ENCODE results near the gene AP3M1. TPM values are rescaled to one million over a fixed set of nuclear protein-coding genes. Genes with fewer than 3 reads are reported as not detected.
"Not testable (repeated sequence)": the region's sequence is repeated elsewhere in the genome, so short reads cannot be mapped to it uniquely, and the experiment has no call there.

The AP3M1 gene
- total RNA-seq, result 10 to 100 TPM; 43.1 to 43.9 TPM

DNA sequence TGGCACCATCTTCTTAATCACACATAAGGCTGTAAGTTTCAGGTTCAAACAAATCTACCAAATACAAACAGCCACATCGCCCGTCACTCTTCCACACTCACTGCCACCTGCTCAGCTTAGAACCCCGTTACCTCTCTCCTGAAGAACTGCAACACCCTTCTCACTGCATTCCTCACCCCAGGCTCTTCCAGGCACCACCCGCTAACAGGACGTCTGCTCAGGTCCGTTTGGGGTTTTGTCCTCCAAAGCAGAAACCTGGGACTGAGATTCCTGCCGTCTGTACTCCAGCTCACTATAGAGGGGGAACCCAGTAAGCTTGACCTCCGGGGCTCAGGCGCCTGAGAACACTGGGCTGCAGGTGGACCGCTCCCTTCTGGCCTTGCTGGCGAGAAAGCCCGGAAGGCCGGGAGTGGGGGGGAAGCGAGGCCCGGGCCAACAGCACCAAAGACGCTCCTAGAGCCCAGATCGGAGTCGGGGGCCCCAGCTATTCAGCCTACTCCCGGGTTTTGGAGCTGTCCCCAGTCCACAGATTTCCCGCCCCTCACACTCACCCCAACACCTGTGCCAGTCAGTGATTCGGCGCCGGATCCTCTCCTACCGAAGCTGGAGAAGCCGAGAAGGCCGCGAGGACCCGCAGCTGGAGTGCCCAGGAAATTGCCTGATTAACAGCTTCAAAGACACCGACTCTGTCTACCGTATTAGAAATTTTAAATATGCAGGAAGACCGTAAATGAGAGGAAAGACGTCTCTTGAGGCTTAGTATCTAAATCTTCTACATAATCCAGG lies at the start of gene AP3M1:
Gene AP3M1 (minus strand): TSS at position 625 of the 786 bp plus-strand sequence. CDS start 12,449 bp downstream, outside the sequence.
- H3K27ac Mint-ChIP-seq, result no peak within 1 kb of the TSS
- POLR2A ChIA-PET, result interaction anchor here (1.4 to 1.9 kb wide), 3 partner anchors 27 to 1085 kb away, joined by 3 to 24 read pairs (median 5); partner anchors contain the start of gene COMTD1

DNA sequence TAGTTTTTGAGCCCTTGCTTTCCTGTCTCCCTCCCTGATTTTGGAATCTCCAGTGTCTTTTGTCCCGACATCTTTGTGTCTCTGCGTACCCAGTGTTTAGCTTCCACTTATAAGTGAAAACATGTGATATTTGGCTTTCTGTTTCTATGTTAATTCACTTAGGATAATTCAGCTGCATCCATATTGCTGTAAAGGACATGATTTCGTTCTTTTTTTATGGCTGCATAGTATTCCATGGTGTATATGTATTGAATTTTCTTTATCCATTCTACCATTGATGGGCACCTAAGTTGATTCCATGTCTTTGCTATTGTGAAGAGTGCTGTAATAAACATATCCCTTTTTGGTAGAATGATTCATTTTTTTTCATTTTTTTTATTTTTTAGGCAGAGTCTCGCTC lies 48.7 kb upstream of the AP3M1 start:
- Mint-ChIP-seq H3K4me3 (no peak overlapping the region), H3K4me1 (ENCODE audit: low read depth) (peaks cover 8% of the 10 kb centered on the region), H3K9me3 (no peaks in the 10 kb centered on the region), H3K27me3 (no peaks in the 10 kb centered on the region), H3K36me3 (peaks cover 10% of the 10 kb centered on the region), H3K27ac (no peak overlapping the region)
- no peak for DNase-seq
- ChIA-PET CTCF (no interaction called here), POLR2A (no interaction called here)
- intact Hi-C loops (cut with micrococcal nuclease), result no loop called here

More for the DNA sequence above, at the start of gene AP3M1:
- Mint-ChIP-seq H3K9me3 (no peaks in the 10 kb centered on the region), H3K4me1 (ENCODE audit: low read depth) (peaks cover 46% of the 10 kb centered on the region), H3K27me3 (no peaks in the 10 kb centered on the region), H3K4me3 (no peak within 1 kb of the TSS), H3K36me3 (peaks cover 5% of the 10 kb centered on the region)
- peak; percentile 88 for DNase-seq
- CTCF ChIA-PET, result interaction anchor here (0.6 to 1.6 kb wide), 10 partner anchors 13 to 1061 kb away, joined by 3 to 5 read pairs (median 3); no protein-coding TSS in a partner anchor
- intact Hi-C loops (cut with micrococcal nuclease), result loop anchor here (1.0 to 5.0 kb wide), 2 partner anchors 84 to 962 kb away; partner anchors contain the start of gene SAMD8

DNA sequence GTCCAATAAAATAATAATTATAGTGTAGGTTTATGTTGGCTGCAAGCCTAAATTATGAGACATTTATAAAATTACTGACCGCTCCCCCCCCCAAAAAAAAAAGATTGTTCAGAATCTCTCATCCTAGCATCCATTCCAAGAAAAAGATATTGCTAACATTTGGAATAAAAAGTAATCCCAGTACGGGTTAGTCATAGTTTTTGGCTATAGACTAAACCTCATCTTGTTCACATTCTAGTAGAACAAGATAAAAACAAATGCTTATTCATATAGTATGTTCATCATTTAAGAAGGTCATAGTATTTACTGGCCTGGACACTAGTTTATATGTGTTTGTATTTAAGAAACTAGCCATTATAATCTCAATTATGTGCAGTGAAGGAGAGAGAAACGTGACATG lies 44.4 kb upstream of the AP3M1 start:
- intact Hi-C loops (cut with micrococcal nuclease), result loop anchor here (1.0 kb wide), 1 partner anchor 44 kb away; the partner anchor contains the start of gene ADK
- ChIA-PET POLR2A (no interaction called here), CTCF (no interaction called here)
- H3K4me1 Mint-ChIP-seq (ENCODE audit: low read depth), result peaks cover 31% of the 10 kb centered on the region
- DNase-seq, result no peak
- no peaks in the 10 kb centered on the region for H3K27me3 Mint-ChIP-seq
- no peak overlapping the region for H3K4me3 Mint-ChIP-seq
- H3K27ac Mint-ChIP-seq, result peak overlapping the region; percentile 14
- H3K9me3 Mint-ChIP-seq, result no peaks in the 10 kb centered on the region
- H3K36me3 Mint-ChIP-seq, result no peaks in the 10 kb centered on the region

DNA sequence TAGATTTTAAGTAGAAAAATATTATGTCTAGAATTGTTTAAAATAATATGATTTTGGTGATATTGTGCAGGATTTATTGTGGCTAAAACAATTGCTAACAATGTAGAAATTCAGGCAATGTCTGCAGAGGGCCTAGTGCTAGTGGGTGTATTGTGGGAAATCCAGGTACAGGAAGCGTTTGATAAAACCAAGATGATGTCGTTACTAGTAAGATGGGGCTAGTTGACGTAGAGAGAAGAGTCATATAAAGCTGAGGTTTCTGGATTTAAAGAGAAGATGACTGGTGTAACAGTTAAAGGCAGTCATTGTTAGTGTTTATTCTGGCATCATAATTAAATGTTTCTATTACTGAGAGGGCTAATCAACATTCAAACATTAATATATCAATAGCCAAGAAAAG lies 43.9 kb upstream of the AP3M1 start:
- ChIA-PET CTCF (no interaction called here), POLR2A (no interaction called here)
- Mint-ChIP-seq H3K4me1 (ENCODE audit: low read depth) (peaks cover 35% of the 10 kb centered on the region), H3K36me3 (no peaks in the 10 kb centered on the region), H3K9me3 (no peaks in the 10 kb centered on the region), H3K4me3 (no peak overlapping the region), H3K27ac (peak overlapping the region; percentile 18), H3K27me3 (no peaks in the 10 kb centered on the region)
- DNase-seq, result no peak
- intact Hi-C loops (cut with micrococcal nuclease), result loop anchor here (1.0 kb wide), 1 partner anchor 43 kb away; the partner anchor contains the start of gene ADK

GRCh38 chr10:74190494-74190893 lies 39.9 kb upstream of the AP3M1 start:
- ChIA-PET POLR2A (interaction anchor here (1.1 kb wide), 1 partner anchor 14 kb away, joined by 3 read pairs; no protein-coding TSS in a partner anchor), CTCF (interaction anchor here (1.2 kb wide), 1 partner anchor 311 kb away, joined by 3 read pairs; no protein-coding TSS in a partner anchor)
- no peak for DNase-seq
- Mint-ChIP-seq H3K4me1 (ENCODE audit: low read depth) (peaks cover 53% of the 10 kb centered on the region), H3K9me3 (no peaks in the 10 kb centered on the region), H3K27me3 (no peaks in the 10 kb centered on the region), H3K27ac (peak overlapping the region; percentile 85), H3K4me3 (peak overlapping the region; percentile 17), H3K36me3 (no peaks in the 10 kb centered on the region)
- intact Hi-C loops (cut with micrococcal nuclease), result loop anchor here (2.0 kb wide), 1 partner anchor 14 kb away; no protein-coding TSS in a partner anchor

GRCh38 chr10:74189999-74190421 lies 39.4 kb upstream of the AP3M1 start:
- Mint-ChIP-seq H3K36me3 (peaks cover 2% of the 10 kb centered on the region), H3K4me3 (peak overlapping the region; percentile 17), H3K27ac (peak overlapping the region; percentile 85), H3K27me3 (no peaks in the 10 kb centered on the region), H3K4me1 (ENCODE audit: low read depth) (peaks cover 54% of the 10 kb centered on the region), H3K9me3 (no peaks in the 10 kb centered on the region)
- DNase-seq, result peak; percentile 27
- ChIA-PET CTCF (interaction anchor here (1.2 kb wide), 1 partner anchor 310 kb away, joined by 3 read pairs; no protein-coding TSS in a partner anchor), POLR2A (interaction anchor here (1.1 to 1.2 kb wide), 2 partner anchors 12 to 14 kb away, joined by 3 to 4 read pairs; no protein-coding TSS in a partner anchor)
- intact Hi-C loops (cut with micrococcal nuclease), result loop anchor here (2.0 kb wide), 1 partner anchor 13 kb away; no protein-coding TSS in a partner anchor

- H3K36me3 Mint-ChIP-seq; H3K27me3 Mint-ChIP-seq; intact Hi-C loops (cut with micrococcal nuclease); H3K9me3 Mint-ChIP-seq; H3K4me3 Mint-ChIP-seq; H3K27ac Mint-ChIP-seq; DNase-seq: not testable (repeated sequence)
- ChIA-PET POLR2A (interaction anchor here (1.2 kb wide), 1 partner anchor 11 kb away, joined by 4 read pairs; no protein-coding TSS in a partner anchor), CTCF (interaction anchor here (1.0 kb wide), 1 partner anchor 14 kb away, joined by 3 read pairs; no protein-coding TSS in a partner anchor)
- H3K4me1 Mint-ChIP-seq (ENCODE audit: low read depth), result peaks cover 41% of the 10 kb centered on the region
These were observed 38.0 kb upstream of the AP3M1 start for GRCh38 chr10:74188617-74189016.

GRCh38 chr10:74187237-74187636 lies 36.6 kb upstream of the AP3M1 start:
- intact Hi-C loops (cut with micrococcal nuclease), result no loop called here
- peaks cover 2% of the 10 kb centered on the region for H3K36me3 Mint-ChIP-seq
- CTCF ChIA-PET, result interaction anchor here (1.1 kb wide), 1 partner anchor 26 kb away, joined by 5 read pairs; no protein-coding TSS in a partner anchor
- POLR2A ChIA-PET, result no interaction called here
- no peak for DNase-seq
- no peak overlapping the region for H3K27ac Mint-ChIP-seq
- no peaks in the 10 kb centered on the region for H3K27me3 Mint-ChIP-seq
- H3K4me1 Mint-ChIP-seq (ENCODE audit: low read depth), result peaks cover 39% of the 10 kb centered on the region
- no peak overlapping the region for H3K4me3 Mint-ChIP-seq
- no peaks in the 10 kb centered on the region for H3K9me3 Mint-ChIP-seq

GRCh38 chr10:74186678-74187077 lies 36.0 kb upstream of the AP3M1 start:
- Mint-ChIP-seq H3K4me3 (no peak overlapping the region), H3K27me3 (no peaks in the 10 kb centered on the region), H3K36me3 (peaks cover 2% of the 10 kb centered on the region), H3K9me3 (no peaks in the 10 kb centered on the region), H3K4me1 (ENCODE audit: low read depth) (peaks cover 43% of the 10 kb centered on the region), H3K27ac (no peak overlapping the region)
- ChIA-PET POLR2A (no interaction called here), CTCF (no interaction called here)
- no peak for DNase-seq
- intact Hi-C loops (cut with micrococcal nuclease), result no loop called here

DNA sequence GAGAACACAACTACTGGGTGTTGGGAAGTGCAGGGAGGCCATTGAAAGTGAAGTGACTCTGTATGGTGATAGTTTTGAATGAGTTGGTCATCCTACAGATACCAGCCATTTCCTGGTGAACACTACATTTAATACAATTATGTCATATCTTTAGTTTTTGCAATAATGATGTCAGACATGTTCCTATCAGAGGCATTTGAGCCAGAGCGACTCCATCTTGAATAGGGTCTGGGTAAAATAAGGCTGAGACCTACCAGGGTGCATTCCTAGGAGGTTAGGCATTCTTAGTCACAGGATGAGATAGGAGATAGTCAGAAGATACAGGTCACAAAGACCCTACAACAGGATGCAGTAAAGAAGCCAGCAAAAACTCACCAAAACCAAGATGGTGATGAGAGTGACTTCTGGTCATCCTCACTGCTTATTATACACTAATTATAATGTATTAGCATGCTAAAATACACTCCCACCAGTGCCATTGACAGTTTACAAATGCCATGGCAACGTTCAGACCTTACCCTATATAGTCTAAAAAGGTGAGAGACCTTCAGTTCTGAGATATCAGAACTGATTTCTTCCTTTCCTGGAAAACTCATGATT lies 28.6 kb upstream of the AP3M1 start:
- POLR2A ChIA-PET, result no interaction called here

DNA sequence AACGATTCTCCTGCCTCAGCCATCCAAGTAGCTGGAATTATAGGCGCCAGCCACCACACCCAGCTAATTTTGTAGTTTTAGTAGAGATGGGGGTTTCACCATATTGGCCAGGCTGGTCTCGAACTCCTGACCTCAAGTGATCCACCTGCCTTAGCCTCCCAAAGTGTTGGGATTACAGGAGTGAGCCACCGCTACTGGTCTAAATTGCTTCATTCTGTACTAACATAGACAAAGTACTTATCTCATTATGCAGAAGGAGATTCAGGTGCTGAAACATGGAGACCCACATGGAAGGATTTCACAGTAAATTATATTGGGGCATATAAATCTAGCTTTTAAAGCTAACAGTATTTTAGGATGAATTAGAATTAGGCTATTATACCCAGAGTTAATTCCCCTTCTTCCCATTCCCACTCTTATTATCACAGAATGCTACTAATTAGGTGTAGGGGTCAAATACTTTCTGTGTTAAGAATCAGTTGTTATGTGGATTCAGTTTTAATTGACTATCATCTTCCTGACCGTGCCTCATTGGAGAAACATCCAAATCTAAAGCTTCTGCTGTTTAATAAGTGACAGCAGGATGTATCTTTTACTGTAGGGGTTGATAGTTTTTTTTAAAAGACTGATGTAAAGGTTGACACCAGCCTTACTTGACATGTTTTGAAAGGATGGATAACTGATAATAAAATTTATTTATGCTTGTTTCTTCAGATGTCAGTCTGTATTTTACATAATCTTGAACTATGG lies 27.6 kb upstream of the AP3M1 start:
- POLR2A ChIA-PET, result interaction anchor here (0.6 to 2.9 kb wide), 2 partner anchors 11 to 27 kb away, joined by 4 to 24 read pairs; partner anchors contain the start of genes ADK and AP3M1
- no peaks in the 10 kb centered on the region for H3K9me3 Mint-ChIP-seq
- H3K4me1 Mint-ChIP-seq (ENCODE audit: low read depth), result peaks cover 46% of the 10 kb centered on the region
- H3K4me3 Mint-ChIP-seq, result peak overlapping the region; percentile 35
- no peaks in the 10 kb centered on the region for H3K27me3 Mint-ChIP-seq
- no peak for DNase-seq
- no peaks in the 10 kb centered on the region for H3K36me3 Mint-ChIP-seq
- intact Hi-C loops (cut with micrococcal nuclease), result loop anchor here (5.0 to 10.0 kb wide), 3 partner anchors 121 to 1057 kb away; partner anchors contain the start of gene COMTD1
- CTCF ChIA-PET, result interaction anchor here (1.3 to 2.1 kb wide), 2 partner anchors 35 to 56 kb away, joined by 4 to 6 read pairs; no protein-coding TSS in a partner anchor
- peak overlapping the region; percentile 38 for H3K27ac Mint-ChIP-seq

More for the DNA sequence above, 28.6 kb upstream of the AP3M1 start:
- peak overlapping the region; percentile 67 for H3K27ac Mint-ChIP-seq
- no peak for DNase-seq
- no peaks in the 10 kb centered on the region for H3K27me3 Mint-ChIP-seq
- H3K4me3 Mint-ChIP-seq, result no peak overlapping the region
- intact Hi-C loops (cut with micrococcal nuclease), result loop anchor here (5.0 to 10.0 kb wide), 3 partner anchors 122 to 1056 kb away; partner anchors contain the start of gene COMTD1
- peaks cover 46% of the 10 kb centered on the region for H3K4me1 Mint-ChIP-seq (ENCODE audit: low read depth)
- H3K9me3 Mint-ChIP-seq, result no peaks in the 10 kb centered on the region
- no peaks in the 10 kb centered on the region for H3K36me3 Mint-ChIP-seq
- CTCF ChIA-PET, result interaction anchor here (2.1 kb wide), 1 partner anchor 55 kb away, joined by 6 read pairs; no protein-coding TSS in a partner anchor
